IMR-90 (cell line): ENCODE measurements around the gene IL21.

Source experiments
- CEBPB ChIP-seq: IDR thresholded peaks from 2 replicates; pipeline ENCODE4 v1.6.1; 2012; ENCODE audit warnings: low read depth, low read length, improper control_type of control experiment
- CTCF ChIP-seq: conservative IDR thresholded peaks from 2 replicates; pipeline ENCODE4 v1.5.1; 2012; ENCODE audit warnings: mild to moderate bottlenecking, low read depth, low read length, improper control_type of control experiment
- POLR2A ChIP-seq: IDR thresholded peaks from 2 replicates; pipeline ENCODE4 v1.6.1; 2012; ENCODE audit warnings: mild to moderate bottlenecking, low read depth, low read length
- USF2 ChIP-seq: fragments of 150-350 bp; IDR thresholded peaks from 2 replicates; pipeline ENCODE4 v1.6.1; 2017; ENCODE audit warnings: mild to moderate bottlenecking, antibody characterized with exemption, low read length, low read depth

GRCh38 chr4:122657553-122657952 lies 36.7 kb upstream of the IL21 start:
- no peak for TF ChIP-seq CTCF
- no peak for TF ChIP-seq POLR2A
- TF ChIP-seq USF2: no peak
- TF ChIP-seq CEBPB: no peak
